ENCODE data around the gene LEFTY1.
"Not testable (repeated sequence)": the region's sequence is repeated elsewhere in the genome, so short reads cannot be mapped to it uniquely, and the experiment has no call there.

LEFTY1 gene

GRCh38 chr1:225888898-225889601, at the start of gene LEFTY1:
Gene LEFTY1 (minus strand): TSS chr1:225889146. CDS start chr1:225889066, 80 bp downstream.
- DNase-seq (ENCODE audit: low read depth, low spot score) = no peak

GRCh38 chr1:225937048-225937968, 48.4 kb upstream of the LEFTY1 start:
- no peak for DNase-seq (ENCODE audit: low read depth, low spot score)

- no peak for DNase-seq (ENCODE audit: low read depth, low spot score)
These were observed 47.6 kb upstream of the LEFTY1 start for GRCh38 chr1:225936523-225936922.

- not testable (repeated sequence) for DNase-seq (ENCODE audit: low read depth, low spot score)
These were observed 47.1 kb upstream of the LEFTY1 start for GRCh38 chr1:225936086-225936485.

- no peak for DNase-seq (ENCODE audit: low read depth, low spot score)
These were observed 45.8 kb upstream of the LEFTY1 start for GRCh38 chr1:225934711-225935110.

GRCh38 chr1:225933072-225933471, 44.1 kb upstream of the LEFTY1 start:
- DNase-seq (ENCODE audit: low read depth, low spot score) = no peak

- no peak for DNase-seq (ENCODE audit: low read depth, low spot score)
These were observed 42.6 kb upstream of the LEFTY1 start for GRCh38 chr1:225931270-225932136.

GRCh38 chr1:225930566-225930965, 41.6 kb upstream of the LEFTY1 start:
- no peak for DNase-seq (ENCODE audit: low read depth, low spot score)

- not testable (repeated sequence) for DNase-seq (ENCODE audit: low read depth, low spot score)
These were observed 40.5 kb upstream of the LEFTY1 start for GRCh38 chr1:225929462-225929861.

GRCh38 chr1:225928186-225929175, 39.5 kb upstream of the LEFTY1 start:
- no peak for DNase-seq (ENCODE audit: low read depth, low spot score)

GRCh38 chr1:225926551-225927113, 37.7 kb upstream of the LEFTY1 start:
- no peak for DNase-seq (ENCODE audit: low read depth, low spot score)

GRCh38 chr1:225923692-225924555, 35.0 kb upstream of the LEFTY1 start, which contains the start of gene PYCR2:
Gene PYCR2 (minus strand): TSS chr1:225924250. CDS start chr1:225924110, 140 bp downstream.
- DNase-seq (ENCODE audit: low read depth, low spot score) = peak; percentile 87

- no peak for DNase-seq (ENCODE audit: low read depth, low spot score)
These were observed 34.4 kb upstream of the LEFTY1 start for GRCh38 chr1:225923381-225923691.

- DNase-seq (ENCODE audit: low read depth, low spot score) = no peak
These were observed 33.1 kb upstream of the LEFTY1 start for GRCh38 chr1:225921734-225922709.

- DNase-seq (ENCODE audit: low read depth, low spot score) = no peak
These were observed 31.0 kb upstream of the LEFTY1 start for GRCh38 chr1:225919906-225920305.

GRCh38 chr1:225918280-225918679, 29.3 kb upstream of the LEFTY1 start:
- DNase-seq (ENCODE audit: low read depth, low spot score) = no peak

GRCh38 chr1:225917536-225917935, 28.6 kb upstream of the LEFTY1 start:
- DNase-seq (ENCODE audit: low read depth, low spot score) = no peak

GRCh38 chr1:225917101-225917500, 28.2 kb upstream of the LEFTY1 start:
- DNase-seq (ENCODE audit: low read depth, low spot score) = no peak
